ENCODE measurements around the gene CFHR1.

DNA sequence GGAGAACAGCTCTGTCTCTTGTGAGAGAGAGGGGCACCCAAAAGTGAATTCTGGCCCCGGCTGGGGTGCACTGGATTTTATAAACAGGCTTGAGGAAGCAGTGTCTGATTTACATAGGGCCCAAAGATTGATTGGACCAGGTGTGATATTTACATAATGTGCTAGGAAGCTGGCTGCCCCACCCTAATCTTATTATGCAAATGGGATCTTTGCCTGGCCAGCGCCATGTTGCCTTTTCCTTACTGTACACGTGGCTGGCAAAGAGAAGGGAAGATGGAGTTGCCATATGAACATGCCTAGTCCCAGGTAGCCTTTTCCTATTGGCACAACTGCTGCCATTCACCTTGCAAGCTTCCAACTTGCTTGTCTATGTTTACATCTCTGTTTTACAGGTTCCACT, 39.3 kb downstream of the CFHR1 start:
- TF ChIP-seq, protein P1, sequence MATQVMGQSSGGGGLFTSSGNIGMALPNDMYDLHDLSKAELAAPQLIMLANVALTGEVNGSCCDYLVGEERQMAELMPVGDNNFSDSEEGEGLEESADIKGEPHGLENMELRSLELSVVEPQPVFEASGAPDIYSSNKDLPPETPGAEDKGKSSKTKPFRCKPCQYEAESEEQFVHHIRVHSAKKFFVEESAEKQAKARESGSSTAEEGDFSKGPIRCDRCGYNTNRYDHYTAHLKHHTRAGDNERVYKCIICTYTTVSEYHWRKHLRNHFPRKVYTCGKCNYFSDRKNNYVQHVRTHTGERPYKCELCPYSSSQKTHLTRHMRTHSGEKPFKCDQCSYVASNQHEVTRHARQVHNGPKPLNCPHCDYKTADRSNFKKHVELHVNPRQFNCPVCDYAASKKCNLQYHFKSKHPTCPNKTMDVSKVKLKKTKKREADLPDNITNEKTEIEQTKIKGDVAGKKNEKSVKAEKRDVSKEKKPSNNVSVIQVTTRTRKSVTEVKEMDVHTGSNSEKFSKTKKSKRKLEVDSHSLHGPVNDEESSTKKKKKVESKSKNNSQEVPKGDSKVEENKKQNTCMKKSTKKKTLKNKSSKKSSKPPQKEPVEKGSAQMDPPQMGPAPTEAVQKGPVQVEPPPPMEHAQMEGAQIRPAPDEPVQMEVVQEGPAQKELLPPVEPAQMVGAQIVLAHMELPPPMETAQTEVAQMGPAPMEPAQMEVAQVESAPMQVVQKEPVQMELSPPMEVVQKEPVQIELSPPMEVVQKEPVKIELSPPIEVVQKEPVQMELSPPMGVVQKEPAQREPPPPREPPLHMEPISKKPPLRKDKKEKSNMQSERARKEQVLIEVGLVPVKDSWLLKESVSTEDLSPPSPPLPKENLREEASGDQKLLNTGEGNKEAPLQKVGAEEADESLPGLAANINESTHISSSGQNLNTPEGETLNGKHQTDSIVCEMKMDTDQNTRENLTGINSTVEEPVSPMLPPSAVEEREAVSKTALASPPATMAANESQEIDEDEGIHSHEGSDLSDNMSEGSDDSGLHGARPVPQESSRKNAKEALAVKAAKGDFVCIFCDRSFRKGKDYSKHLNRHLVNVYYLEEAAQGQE (IDR thresholded peaks at IDR 0.05; ENCODE audit: insufficient read depth in 1 of 2, low read depth in 2 of 2, low read length in 1 of 2): no peak
- TF ChIP-seq, protein P2, sequence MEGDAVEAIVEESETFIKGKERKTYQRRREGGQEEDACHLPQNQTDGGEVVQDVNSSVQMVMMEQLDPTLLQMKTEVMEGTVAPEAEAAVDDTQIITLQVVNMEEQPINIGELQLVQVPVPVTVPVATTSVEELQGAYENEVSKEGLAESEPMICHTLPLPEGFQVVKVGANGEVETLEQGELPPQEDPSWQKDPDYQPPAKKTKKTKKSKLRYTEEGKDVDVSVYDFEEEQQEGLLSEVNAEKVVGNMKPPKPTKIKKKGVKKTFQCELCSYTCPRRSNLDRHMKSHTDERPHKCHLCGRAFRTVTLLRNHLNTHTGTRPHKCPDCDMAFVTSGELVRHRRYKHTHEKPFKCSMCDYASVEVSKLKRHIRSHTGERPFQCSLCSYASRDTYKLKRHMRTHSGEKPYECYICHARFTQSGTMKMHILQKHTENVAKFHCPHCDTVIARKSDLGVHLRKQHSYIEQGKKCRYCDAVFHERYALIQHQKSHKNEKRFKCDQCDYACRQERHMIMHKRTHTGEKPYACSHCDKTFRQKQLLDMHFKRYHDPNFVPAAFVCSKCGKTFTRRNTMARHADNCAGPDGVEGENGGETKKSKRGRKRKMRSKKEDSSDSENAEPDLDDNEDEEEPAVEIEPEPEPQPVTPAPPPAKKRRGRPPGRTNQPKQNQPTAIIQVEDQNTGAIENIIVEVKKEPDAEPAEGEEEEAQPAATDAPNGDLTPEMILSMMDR (IDR thresholded peaks at IDR 0.05): no peak
- TF ChIP-seq TCF7L2 (IDR thresholded peaks at IDR 0.05; ENCODE audit: low read depth, low read length): no peak
- TF ChIP-seq SIN3A (IDR thresholded peaks at IDR 0.05; ENCODE audit: borderline replicate concordance, insufficient read depth, low read depth, low read length): no peak
